NCI-H2171 treated with DMSO at 0.1 percent for 48 hours (cell line): Measurements from ENCODE around the gene BIN1.
A peak's percentile ranks its signal among the peaks of the same experiment; 100 is the strongest.

Experiments used
- DNase-seq: peaks from one replicate; lab custom pipeline; 2025; lab: John Stamatoyannopoulos, UW

Gene BIN1

GRCh38 chr2:127074936-127075335 is 32.0 kb downstream of the BIN1 start:
- no peak for DNase-seq

GRCh38 chr2:127074358-127074757 is 32.6 kb downstream of the BIN1 start:
- no peak for DNase-seq

DNA sequence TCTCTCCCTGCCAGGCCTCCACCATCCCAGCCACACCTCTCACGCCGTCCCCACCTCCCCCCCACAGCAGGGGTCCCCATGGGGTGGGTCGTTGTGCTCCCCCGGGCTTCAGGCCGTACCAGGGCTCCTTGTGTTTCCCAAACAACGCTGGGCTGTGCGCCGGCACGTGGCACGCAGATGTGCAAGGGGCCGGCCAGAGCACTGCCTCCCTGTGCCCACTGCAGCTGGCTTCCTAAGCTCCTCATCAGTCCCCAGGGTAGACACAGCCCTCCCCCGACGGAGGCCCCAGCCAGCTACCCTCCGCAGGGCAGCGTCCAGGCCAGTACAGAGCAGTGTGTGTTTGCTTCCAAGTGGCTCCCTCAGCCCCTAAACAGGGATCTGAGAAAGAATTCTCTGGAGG is 34.0 kb downstream of the BIN1 start:
- no peak for DNase-seq

DNA sequence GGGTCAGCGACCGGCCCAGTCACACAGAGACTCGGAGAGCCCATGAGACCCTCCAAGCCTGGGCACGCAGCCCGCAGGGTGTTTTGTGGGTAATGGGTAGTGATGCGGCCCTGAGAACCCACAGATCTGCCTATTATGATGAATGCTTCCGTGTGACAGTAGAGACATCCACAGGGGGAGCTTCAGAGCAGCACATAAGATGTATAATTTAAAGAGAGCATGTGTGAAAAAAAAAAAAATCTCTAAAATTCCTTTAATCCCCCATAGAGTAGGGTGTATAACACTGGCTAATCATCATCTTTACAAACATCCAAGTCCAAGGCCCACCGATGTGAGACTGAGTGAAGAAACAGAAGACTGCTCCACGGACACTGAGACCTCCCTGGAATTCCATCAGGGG is 34.6 kb downstream of the BIN1 start:
- DNase-seq = no peak

GRCh38 chr2:127071901-127072328 is 35.0 kb downstream of the BIN1 start:
- DNase-seq = no peak

- no peak for DNase-seq
Observed at GRCh38 chr2:127070221-127070620, 36.7 kb downstream of the BIN1 start.

DNA sequence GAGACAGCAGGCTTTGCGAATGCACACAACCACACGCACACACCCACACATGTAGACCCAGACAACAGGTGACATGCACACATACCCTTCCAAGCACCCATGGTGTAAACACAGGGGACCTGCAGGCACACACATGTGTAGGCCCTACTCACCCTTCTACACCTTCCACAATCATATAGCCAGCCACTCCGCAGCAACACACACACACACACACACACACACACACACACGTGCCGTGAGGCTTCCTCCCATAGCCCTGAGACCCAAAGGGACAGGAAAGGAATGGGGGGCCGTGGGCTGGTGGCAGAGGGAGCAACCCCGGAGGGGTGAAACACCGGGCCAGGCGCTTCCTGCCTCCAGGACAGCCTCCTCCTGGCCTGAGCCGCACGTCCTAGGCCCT is 37.4 kb downstream of the BIN1 start:
- DNase-seq = no peak

GRCh38 chr2:127069003-127069402 is 38.0 kb downstream of the BIN1 start:
- DNase-seq = no peak

DNA sequence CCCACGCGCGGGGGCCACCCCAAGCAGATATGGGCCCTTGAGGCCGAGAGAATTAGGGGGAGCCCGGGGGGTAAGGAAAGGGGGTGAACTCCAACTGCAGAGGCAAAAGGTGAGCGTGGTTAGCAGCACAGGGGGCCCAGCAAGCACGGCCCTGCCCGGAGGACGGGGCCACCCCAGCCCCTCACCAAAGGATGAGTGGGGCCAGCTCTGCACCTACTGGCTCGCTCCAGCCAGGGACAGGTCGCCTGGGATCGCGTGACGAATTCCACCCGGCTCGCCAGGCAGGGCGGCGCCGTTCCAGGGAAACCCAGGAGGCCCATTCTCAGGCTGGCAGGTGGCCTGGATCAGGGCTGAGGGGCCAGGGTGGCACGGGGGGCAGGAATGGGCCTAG is 38.6 kb downstream of the BIN1 start:
- DNase-seq = no peak

GRCh38 chr2:127067620-127068350 is 39.2 kb downstream of the BIN1 start:
- DNase-seq = peak; percentile 17

DNA sequence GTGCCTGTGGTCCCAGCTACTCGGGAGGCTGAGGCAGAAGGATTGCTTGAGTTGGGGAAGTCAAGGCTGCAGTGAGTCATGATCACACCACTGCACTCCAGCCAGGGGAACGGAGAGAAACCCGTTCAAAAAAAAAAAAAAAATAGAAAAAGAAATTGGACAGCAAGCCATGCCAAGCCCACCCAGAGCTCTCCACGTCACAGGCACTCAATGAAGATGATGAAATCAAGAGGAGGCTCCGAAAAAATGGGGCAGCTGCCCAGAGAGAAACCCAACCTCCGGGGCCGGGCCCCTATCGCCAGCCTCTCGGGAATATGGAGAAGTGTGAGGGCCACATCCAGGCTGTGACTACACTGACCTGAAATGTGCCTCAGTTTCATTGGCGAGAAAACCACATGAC is 40.0 kb downstream of the BIN1 start:
- no peak for DNase-seq

DNA sequence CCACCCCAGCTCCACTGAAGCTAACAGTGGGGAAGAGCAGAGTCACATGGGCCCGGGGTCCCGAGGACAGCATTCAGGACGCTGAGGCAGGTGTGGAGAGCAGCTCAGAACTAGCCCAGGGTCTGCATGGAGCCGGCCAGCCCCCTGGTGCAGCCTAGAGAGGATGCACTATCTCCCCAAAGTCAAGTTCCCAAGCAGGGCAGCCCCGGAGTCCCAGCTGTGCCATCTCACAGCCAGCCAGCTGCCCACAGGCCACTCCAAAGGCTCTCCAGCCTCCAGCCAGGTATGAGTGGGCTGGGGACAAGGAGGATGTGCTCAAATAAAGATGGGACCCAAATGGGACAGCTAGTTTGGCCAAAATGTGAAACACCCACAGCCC is 41.0 kb downstream of the BIN1 start:
- no peak for DNase-seq

DNA sequence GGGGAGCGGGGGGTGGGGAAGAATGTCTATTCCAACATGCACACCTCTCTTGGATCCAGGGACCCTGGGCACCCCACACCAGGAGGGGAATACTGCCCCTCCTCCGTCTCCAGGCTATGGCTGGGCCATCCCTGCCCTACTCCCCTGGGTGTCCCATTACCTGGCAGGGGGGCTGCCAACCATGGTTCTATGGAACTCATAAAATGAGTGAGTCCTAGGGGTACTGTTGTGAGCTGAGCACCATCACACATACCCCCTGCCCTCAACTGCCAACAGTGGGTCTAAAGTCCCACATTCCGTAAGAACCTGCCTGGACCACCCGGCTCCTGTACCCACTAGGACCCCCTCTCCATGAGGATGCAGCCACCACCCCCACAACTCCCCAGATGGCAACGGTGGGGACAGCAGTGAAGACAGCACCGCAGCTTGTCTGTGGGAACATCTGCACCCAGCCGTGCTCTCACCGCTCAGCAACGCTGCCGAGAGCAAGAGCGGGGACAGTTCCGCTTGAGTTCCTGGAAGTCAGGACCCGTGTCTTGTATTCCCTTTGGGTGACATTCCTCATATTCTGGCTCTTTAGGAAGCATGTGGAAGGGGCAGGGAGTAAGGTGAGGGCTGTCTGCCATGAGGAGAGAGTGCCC is 41.5 kb downstream of the BIN1 start:
- DNase-seq = no peak

DNA sequence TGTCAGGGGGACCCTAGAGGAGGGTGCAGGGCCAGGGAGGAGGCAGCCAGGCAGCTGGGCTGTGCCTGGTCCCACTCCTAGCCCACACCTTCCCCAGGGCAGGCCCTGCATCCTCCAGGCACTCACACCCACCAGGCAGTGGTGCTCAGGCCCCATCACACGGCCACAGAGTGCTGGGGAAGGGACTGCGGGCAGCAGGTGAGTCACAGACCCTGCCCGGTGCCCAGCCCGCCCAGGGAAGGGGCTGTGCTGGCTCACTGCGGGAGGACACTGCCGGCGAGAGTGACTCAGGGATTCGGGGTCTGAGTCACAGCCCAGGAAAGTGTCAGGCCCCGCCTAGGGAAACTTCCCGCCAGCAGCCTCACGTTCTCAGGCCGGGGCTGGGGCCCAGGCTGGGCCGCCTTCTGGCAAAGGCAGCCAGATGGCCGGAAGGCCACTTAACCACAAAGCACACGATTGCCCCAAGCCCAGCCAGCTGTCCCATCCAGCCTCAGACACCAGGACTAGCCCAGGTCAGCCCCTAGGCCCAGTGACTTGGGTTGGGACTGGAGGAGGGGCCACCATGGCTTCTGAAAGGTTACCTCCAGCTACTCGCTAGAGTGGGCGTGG is 42.2 kb downstream of the BIN1 start:
- DNase-seq = peak; percentile 30

DNA sequence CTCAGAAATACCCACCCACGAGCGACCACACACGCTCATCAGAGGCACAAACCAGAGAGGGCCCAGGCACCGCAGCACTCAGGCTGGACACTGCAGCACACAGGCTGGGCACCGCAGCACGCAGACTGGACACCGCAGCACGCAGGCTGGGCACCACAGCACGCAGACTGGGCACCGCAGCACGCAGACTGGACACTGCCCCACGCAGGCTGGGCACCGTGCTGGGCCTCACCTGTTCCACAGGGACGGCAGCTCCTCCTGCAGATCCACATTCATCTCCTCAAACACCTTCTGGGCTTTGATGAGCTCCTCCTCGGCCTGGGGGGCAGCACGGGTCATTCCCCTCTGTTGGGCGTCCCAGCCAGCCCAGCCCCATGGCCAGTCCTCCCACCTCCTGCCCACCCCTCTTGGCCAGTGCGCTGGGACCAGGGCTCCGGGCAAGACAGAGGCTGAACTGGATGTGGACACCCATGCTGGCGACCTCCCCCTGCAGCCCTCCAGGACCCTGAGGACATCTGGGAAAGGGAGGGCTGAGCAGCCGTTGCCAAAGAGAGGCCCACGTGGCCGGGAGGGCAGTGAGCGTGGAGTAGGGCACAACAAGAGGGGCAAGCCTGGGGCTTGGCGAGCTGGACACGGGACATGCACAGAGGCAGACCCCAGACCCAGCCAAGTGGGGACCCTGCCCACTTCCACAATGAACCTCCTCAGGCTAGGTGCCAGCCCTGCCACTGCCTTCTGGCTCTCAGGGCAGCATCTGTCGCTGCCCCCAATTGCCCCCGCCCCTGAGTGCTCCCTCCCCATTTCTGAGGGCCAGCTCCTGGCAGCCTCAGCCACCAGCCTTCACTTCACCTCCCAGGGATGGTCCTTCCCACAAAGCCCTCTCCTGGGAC is 43.0 kb downstream of the BIN1 start:
- DNase-seq = no peak

DNA sequence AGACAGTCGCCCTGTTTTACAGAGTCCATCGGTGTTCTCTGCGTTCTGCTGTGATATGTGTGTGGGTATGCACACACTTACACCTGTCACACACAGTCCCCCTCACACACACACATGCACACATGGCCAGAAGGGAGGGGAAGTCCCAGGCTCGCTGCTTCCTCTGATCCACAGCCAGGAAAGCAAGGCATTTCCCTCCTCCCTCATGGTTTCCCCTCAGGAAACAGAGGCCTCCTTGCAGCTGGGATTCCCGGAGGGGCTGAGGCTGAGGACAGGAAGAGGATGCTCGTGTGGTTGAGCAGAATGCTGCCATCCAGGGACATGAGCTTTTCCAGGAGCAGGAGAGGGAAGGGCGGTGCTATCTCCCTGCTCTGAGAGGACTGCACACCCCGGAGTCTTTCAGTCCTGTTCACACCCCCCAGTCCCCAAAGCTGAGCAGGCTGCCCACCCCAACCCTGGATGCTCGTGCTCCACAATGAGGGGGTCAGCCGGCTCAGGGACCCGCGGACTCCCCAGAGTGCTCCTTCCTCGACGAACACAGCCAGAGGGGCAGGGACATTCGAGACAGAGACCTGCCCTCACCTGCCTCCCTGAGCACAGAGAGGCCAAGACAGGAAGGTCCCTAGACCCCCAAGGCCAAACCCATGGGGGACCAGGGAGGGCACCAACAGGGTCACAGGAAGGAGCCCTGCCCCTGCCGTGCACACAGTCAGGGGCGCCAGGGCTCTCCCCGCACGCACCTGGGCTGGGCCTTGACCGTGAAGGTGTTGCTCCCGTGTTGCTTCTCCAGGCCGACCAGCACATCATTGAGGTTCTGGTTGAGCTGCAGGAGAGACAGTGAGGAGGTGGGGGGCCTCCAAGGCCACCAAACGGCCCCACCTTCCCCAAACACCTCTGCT is 45.3 kb downstream of the BIN1 start:
- DNase-seq = no peak

DNA sequence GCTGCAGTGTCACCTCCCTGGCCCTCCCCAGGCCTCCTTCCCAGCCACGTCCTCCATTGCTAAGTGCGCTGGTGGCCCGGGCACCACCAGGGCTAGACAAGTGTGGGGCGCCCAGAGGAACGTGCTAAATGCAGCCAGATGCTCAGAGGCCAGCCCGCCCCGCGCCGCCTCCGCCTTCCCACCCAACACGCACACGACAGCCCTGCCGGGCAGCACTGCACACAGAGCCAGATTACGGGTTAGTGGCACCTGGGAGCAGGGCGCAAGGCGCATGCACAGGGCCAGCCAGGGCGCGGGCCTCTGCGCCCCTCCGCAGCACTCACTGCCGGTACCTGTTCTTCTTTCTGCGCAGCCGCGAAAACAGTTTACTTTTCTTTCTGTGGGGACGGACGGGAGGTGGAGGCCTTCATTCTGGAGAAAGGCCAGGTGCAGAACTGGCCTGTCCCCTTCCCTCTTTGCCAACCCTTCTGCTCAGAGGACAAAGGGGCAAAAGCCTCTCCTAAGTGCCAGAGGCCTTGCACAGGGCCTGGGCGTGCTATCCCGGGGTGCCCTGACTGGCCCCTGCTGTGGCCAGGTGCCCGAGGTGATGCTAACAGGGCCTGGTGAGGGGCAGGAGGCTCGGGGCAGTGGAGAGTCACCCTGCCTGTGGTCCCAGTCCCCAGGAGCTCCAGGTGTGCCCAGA is 46.5 kb downstream of the BIN1 start:
- DNase-seq = no peak

- DNase-seq = no peak
Observed at GRCh38 chr2:127059559-127059958, 47.4 kb downstream of the BIN1 start.

DNA sequence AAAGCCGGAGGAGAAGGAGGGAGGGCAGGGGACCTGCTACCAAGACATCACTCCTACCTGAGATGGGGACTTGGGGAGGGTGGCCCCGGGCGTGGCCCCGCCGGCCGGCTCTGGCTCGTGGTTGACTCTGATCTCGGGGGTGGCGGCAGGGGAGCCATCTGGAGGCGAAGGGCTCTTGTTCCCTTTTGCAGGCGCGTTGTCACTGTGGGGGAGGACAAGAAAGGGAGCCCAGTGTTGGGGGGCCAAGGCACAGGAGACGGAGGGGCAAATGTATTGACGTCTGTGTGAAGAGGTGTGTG is 48.1 kb downstream of the BIN1 start:
- DNase-seq = no peak

GRCh38 chr2:127058246-127058953 is 48.6 kb downstream of the BIN1 start:
- DNase-seq = no peak
